ENCODE measurements around the gene RFTN1. TPM values are rescaled to one million over a fixed set of nuclear protein-coding genes. Genes with fewer than 3 reads are reported as not detected.

Gene RFTN1
- total RNA-seq, 1 donor from 2014 or later = 6.4 TPM

DNA sequence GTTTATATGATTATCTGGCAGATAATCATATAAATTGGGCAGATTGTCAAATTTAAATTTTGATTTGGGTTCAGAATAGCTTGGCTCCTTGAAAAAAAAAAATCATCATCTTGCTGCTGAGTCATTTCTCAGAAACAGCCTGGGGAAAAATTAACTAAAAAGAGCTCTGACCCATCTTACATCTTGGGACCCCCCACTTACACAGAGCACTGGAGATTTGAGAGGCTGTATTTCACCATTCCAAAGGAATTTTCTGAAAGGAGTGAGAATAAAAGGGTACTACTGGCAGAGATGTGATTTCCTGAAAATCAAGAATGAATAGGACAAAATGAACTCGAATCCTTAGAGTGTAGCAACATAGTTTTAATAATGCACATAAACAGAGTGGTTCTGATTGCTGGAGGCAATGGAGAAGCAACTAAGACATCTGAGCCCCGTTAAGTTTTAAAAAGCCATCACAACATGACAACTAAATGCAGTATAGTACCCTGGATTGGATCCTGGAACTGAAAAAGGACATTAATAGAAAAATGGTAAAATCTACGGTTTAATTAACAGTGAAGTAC is 97.5 kb downstream of the RFTN1 start:
- Mint-ChIP-seq H3K27ac (ENCODE audit: unreplicated experiment) (no peak overlapping the region), H3K36me3 (ENCODE audit: unreplicated experiment) (no peaks in the 10 kb centered on the region), H3K4me1 (ENCODE audit: low read depth, unreplicated experiment) (peaks cover 14% of the 10 kb centered on the region), H3K9me3 (ENCODE audit: unreplicated experiment) (no peaks in the 10 kb centered on the region), H3K27me3 (ENCODE audit: unreplicated experiment) (no peaks in the 10 kb centered on the region), H3K4me3 (ENCODE audit: unreplicated experiment) (no peak overlapping the region)
- TF ChIP-seq, protein P1, sequence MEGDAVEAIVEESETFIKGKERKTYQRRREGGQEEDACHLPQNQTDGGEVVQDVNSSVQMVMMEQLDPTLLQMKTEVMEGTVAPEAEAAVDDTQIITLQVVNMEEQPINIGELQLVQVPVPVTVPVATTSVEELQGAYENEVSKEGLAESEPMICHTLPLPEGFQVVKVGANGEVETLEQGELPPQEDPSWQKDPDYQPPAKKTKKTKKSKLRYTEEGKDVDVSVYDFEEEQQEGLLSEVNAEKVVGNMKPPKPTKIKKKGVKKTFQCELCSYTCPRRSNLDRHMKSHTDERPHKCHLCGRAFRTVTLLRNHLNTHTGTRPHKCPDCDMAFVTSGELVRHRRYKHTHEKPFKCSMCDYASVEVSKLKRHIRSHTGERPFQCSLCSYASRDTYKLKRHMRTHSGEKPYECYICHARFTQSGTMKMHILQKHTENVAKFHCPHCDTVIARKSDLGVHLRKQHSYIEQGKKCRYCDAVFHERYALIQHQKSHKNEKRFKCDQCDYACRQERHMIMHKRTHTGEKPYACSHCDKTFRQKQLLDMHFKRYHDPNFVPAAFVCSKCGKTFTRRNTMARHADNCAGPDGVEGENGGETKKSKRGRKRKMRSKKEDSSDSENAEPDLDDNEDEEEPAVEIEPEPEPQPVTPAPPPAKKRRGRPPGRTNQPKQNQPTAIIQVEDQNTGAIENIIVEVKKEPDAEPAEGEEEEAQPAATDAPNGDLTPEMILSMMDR (IDR thresholded peaks at IDR 0.05; ENCODE audit: partially characterized antibody, unreplicated experiment) = no peak
- no peak for DNase-seq

DNA sequence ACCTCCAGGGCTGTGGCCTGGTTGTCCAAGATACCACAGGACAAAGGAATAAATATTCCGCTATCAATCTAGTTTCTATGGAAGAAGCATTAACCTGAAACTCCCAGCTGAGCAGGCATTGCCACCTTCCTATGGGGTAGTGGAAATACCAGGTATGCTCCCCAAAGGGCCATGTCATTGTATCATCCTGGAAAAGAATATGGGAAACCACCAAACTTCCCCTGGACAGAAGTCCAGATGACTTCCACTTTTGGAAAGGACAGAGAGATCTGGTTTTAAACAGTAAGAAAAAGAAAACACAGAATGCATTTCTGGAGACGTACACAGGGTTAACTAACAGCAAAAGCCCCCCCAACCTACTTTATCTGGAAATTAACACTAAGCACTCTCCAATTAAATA is 100.2 kb downstream of the RFTN1 start:
- Mint-ChIP-seq H3K9me3 (ENCODE audit: unreplicated experiment) (no peaks in the 10 kb centered on the region), H3K27me3 (ENCODE audit: unreplicated experiment) (no peaks in the 10 kb centered on the region), H3K36me3 (ENCODE audit: unreplicated experiment) (no peaks in the 10 kb centered on the region), H3K4me3 (ENCODE audit: unreplicated experiment) (no peak overlapping the region), H3K4me1 (ENCODE audit: low read depth, unreplicated experiment) (peaks cover 15% of the 10 kb centered on the region), H3K27ac (ENCODE audit: unreplicated experiment) (no peak overlapping the region)
- no peak for DNase-seq
- TF ChIP-seq, protein P1 (IDR thresholded peaks at IDR 0.05; ENCODE audit: partially characterized antibody, unreplicated experiment) = no peak

DNA sequence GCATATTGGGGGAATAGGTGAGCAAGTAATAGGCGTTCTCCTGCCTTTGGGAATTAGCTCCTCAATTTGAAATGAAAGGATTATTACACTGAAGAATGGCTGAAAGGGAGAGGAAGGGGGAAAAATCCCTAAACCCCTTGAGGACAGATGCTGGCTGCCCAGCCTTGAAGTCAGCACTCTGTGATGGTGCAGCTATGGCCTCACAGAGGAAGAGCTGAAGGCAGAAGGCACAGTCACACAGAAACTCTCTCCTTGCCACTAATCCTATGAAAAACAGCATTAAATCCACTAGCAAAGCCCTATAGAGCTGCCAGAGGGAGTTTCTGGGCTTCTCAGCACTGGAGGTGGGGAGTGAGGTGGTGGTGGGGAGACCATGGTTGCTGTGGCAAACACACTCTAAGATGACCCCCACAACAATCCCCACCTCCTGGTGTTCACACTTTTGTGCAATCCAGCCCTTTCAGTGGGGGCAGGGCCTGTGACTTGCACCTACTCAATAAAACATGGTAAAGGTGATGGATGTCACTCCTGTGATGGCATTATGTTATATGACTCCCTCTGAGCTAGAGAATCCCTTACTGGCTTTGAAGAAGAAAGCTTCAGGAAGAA is 101.2 kb downstream of the RFTN1 start:
- no peak overlapping the region for H3K27ac Mint-ChIP-seq (ENCODE audit: unreplicated experiment)
- no peaks in the 10 kb centered on the region for H3K36me3 Mint-ChIP-seq (ENCODE audit: unreplicated experiment)
- H3K9me3 Mint-ChIP-seq (ENCODE audit: unreplicated experiment) = no peaks in the 10 kb centered on the region
- DNase-seq = no peak
- H3K4me3 Mint-ChIP-seq (ENCODE audit: unreplicated experiment) = no peak overlapping the region
- TF ChIP-seq, protein P1 (IDR thresholded peaks at IDR 0.05; ENCODE audit: partially characterized antibody, unreplicated experiment) = no peak
- H3K4me1 Mint-ChIP-seq (ENCODE audit: low read depth, unreplicated experiment) = peaks cover 22% of the 10 kb centered on the region
- H3K27me3 Mint-ChIP-seq (ENCODE audit: unreplicated experiment) = no peaks in the 10 kb centered on the region

DNA sequence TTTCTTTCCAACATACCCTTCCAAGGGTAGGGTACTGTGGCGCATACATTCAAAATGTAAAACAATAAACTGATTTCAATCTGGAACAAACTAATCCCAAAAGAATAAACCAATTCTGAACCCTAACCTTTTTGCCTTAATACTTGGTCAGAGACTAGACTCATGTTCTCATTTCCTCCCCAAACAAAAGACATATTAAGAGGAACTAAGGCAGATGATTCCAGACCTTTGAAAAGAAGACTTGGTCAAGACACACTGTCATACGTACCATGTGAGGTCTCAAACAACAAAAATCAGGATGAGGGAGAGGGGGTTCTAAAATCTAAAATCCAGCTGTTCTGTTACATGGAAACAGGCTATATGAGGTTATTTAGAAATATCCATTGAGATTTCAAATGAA is 102.1 kb downstream of the RFTN1 start:
- no peak for DNase-seq
- TF ChIP-seq, protein P1 (IDR thresholded peaks at IDR 0.05; ENCODE audit: partially characterized antibody, unreplicated experiment) = no peak
- no peaks in the 10 kb centered on the region for H3K27me3 Mint-ChIP-seq (ENCODE audit: unreplicated experiment)
- no peak overlapping the region for H3K4me3 Mint-ChIP-seq (ENCODE audit: unreplicated experiment)
- H3K36me3 Mint-ChIP-seq (ENCODE audit: unreplicated experiment) = no peaks in the 10 kb centered on the region
- H3K9me3 Mint-ChIP-seq (ENCODE audit: unreplicated experiment) = no peaks in the 10 kb centered on the region
- H3K27ac Mint-ChIP-seq (ENCODE audit: unreplicated experiment) = no peak overlapping the region
- H3K4me1 Mint-ChIP-seq (ENCODE audit: low read depth, unreplicated experiment) = peaks cover 22% of the 10 kb centered on the region

DNA sequence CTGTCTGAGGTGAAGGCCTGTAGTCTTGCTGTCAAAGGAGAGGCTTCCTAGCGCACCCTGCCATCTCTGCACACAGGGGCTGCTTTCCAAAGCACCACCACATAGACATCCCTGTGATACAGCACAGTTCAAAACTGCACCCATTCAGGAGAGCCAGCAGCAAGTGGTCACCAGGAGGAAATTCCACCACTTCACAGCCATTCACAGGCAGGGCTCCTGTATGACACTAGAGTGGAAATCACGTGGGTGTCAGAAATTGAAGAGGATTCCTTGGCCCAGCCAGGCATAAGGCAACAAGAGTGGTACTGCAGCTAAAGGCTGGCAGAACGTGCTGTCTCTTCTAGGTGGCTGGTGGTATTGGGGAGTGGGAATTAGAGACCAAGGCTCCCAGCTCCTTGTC is 102.8 kb downstream of the RFTN1 start:
- DNase-seq = no peak
- Mint-ChIP-seq H3K27me3 (ENCODE audit: unreplicated experiment) (no peaks in the 10 kb centered on the region), H3K4me1 (ENCODE audit: low read depth, unreplicated experiment) (peaks cover 23% of the 10 kb centered on the region)

More for the DNA sequence above, 102.8 kb downstream of the RFTN1 start:
- Mint-ChIP-seq H3K4me3 (ENCODE audit: unreplicated experiment) (no peak overlapping the region), H3K9me3 (ENCODE audit: unreplicated experiment) (no peaks in the 10 kb centered on the region), H3K27ac (ENCODE audit: unreplicated experiment) (no peak overlapping the region), H3K36me3 (ENCODE audit: unreplicated experiment) (no peaks in the 10 kb centered on the region)
- TF ChIP-seq, protein P1 (IDR thresholded peaks at IDR 0.05; ENCODE audit: partially characterized antibody, unreplicated experiment) = no peak
